ENCODE results near the gene EBLN1. TPM values are rescaled to one million over a fixed set of nuclear protein-coding genes. Genes with fewer than 3 reads are reported as not detected.
A peak's percentile ranks its signal among the peaks of the same experiment; 100 is the strongest.
"Not testable (repeated sequence)": the region's sequence is repeated elsewhere in the genome, so short reads cannot be mapped to it uniquely, and the experiment has no call there.

Gene EBLN1
- total RNA-seq, 4 donors from 2014 or later = not detected

DNA sequence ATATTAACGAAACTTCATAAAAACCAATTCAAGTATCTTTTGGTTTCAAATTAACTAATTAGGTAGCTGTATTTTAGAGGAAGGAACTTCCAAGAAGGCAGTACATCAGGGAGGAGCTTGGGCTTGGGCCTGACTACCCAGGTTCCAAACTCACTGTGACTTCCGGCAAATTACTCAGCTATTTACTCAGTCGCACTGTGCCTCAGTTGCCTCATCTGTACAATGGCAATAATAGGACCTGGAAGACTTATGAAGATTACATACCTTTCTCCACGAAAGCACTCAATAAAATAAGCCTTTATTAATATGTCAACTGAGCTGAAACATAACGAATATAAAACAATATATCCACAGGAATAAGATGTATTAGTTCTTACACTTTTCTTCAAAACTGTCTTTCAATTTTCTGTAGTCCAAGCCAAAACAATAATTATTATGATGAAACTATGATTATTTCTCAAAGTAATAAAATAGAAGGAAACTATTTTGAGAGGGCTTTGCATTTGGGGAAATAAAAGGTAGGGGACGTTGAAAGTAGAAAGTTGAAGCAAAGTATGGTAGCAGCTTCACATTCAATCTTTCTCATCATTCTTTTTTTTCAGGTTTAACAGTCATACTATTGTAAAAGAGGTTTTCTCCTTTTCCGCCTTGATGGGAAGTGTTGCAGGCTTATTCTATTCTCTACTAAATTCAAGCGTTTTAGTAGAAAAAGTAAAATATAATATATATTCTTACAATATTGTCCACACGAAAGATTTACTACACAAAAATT lies 10.5 kb upstream of the EBLN1 start:
- WGBS = 43% methylated on average over 9 of the region's 9 CpGs
- no peak for DNase-seq (ENCODE audit: low spot score in 2 of 2)
- Histone ChIP-seq H3K4me1 (peaks cover 8% of the 10 kb centered on the region), H3K36me3 (no peaks in the 10 kb centered on the region), H3K9me3 (no peaks in the 10 kb centered on the region), H3K27ac (peak overlapping the region; percentile 93), H3K27me3 (no peaks in the 10 kb centered on the region), H3K4me3 (peak overlapping the region; percentile 77)
- TF ChIP-seq EP300 (IDR thresholded peaks at IDR 0.05) (no peak), POLR2A (IDR thresholded peaks at IDR 0.05) (no peak), POLR2AphosphoS5 (IDR thresholded peaks at IDR 0.05) (no peak)
- TF ChIP-seq, protein P1, sequence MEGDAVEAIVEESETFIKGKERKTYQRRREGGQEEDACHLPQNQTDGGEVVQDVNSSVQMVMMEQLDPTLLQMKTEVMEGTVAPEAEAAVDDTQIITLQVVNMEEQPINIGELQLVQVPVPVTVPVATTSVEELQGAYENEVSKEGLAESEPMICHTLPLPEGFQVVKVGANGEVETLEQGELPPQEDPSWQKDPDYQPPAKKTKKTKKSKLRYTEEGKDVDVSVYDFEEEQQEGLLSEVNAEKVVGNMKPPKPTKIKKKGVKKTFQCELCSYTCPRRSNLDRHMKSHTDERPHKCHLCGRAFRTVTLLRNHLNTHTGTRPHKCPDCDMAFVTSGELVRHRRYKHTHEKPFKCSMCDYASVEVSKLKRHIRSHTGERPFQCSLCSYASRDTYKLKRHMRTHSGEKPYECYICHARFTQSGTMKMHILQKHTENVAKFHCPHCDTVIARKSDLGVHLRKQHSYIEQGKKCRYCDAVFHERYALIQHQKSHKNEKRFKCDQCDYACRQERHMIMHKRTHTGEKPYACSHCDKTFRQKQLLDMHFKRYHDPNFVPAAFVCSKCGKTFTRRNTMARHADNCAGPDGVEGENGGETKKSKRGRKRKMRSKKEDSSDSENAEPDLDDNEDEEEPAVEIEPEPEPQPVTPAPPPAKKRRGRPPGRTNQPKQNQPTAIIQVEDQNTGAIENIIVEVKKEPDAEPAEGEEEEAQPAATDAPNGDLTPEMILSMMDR (IDR thresholded peaks at IDR 0.05) = no peak

DNA sequence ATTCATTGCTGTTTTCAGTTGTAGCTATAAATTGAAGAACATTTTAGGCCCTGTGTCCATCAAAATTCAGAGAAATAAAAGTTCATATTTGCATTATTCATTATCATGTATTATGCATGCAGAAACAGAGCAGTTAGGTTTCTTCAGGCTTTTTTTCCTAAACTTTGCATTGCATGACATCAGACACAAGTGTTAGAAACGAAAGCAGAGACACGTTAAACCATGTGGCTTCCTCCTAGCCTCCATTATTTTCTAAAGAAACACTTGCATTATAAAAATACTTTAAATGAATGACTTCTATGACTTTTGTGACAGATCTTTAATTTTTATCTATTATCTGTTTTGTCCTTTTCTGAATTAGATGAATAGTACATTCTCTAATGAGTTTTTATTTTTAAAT lies 8.8 kb upstream of the EBLN1 start:
- DNase-seq (ENCODE audit: low spot score in 2 of 2) = no peak
- TF ChIP-seq POLR2A (IDR thresholded peaks at IDR 0.05) (no peak), EP300 (IDR thresholded peaks at IDR 0.05) (no peak), POLR2AphosphoS5 (IDR thresholded peaks at IDR 0.05) (no peak)
- TF ChIP-seq, protein P1 (IDR thresholded peaks at IDR 0.05) = no peak
- Histone ChIP-seq H3K27ac (no peak overlapping the region), H3K9me3 (no peaks in the 10 kb centered on the region), H3K4me3 (no peak overlapping the region), H3K36me3 (no peaks in the 10 kb centered on the region), H3K27me3 (no peaks in the 10 kb centered on the region), H3K4me1 (peaks cover 8% of the 10 kb centered on the region)
- WGBS = 90% methylated on average over 2 of the region's 2 CpGs

DNA sequence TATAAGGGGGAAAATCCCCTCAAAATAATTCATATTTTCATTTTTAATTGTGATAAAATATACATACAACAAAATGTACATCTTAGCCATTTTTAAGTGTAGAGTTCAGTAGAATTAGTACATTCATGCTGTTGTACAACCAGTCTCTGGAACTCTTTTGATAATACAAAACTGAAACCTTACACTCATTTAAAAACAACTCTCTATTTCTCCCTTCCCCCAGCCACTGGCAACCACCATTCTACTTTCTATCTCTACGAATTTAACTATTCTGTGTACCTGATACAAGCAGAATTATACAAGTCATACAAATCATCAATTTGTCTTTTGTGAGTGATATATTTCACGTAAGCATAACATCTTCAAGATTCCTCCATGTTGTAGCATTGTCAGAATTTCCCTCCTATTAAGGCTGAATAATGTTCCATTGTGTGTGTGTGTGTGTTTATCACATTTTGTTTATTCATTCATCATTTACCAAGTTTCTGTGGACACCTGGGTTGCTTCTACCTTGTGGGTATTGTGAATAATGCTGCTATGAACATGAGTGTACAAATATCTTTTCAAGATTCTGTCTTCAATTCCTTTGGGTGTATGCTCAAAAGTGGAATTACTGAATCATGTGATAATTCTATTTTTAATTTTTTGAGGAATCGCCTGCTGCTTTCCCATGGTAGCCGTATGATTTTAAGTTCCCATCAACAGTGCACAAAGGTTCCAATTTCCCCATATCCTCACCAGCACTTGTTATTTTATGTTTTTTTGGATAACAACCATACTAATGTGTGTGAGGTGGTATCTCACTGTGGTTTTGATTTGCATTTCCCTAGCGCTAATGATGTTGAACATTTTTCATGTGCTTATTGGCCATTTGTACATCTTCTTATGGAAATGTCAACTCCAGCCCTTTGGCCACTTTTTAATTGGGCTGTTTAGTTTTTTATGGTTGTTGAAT lies 4.7 kb upstream of the EBLN1 start:
- Histone ChIP-seq H3K9me3 (no peaks in the 10 kb centered on the region), H3K27me3 (no peaks in the 10 kb centered on the region), H3K27ac (no peak overlapping the region), H3K4me3 (no peak overlapping the region), H3K36me3 (no peaks in the 10 kb centered on the region), H3K4me1 (no peaks in the 10 kb centered on the region)
- 82% methylated on average over 5 of the region's 5 CpGs for WGBS
- TF ChIP-seq EP300 (IDR thresholded peaks at IDR 0.05) (no peak), POLR2AphosphoS5 (IDR thresholded peaks at IDR 0.05) (no peak), POLR2A (IDR thresholded peaks at IDR 0.05) (no peak)
- TF ChIP-seq, protein P1 (IDR thresholded peaks at IDR 0.05) = no peak
- DNase-seq (ENCODE audit: low spot score in 2 of 2) = no peak

DNA sequence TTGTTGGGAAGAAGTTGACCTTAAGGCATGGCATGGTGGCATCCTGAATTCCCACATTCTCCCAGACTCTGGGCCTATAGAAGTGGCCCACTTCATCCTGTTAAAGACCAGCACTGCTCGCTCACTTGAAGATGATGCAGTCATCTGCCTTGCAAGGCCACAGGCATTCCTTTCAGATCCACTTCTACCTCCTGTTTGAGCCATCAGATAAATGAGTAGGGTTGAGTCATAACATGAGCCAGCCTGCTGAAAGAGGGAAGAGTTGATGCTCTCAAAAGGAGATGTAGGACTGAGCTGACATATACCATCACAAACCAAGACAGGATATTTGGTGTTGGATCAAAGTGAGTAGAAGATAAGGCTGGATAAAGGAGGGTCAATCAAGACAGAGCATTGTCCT lies 1.5 kb upstream of the EBLN1 start:
- Histone ChIP-seq H3K4me1 (no peaks in the 10 kb centered on the region), H3K27ac (no peak overlapping the region), H3K4me3 (no peak overlapping the region), H3K27me3 (no peaks in the 10 kb centered on the region), H3K9me3 (no peaks in the 10 kb centered on the region), H3K36me3 (no peaks in the 10 kb centered on the region)
- TF ChIP-seq POLR2AphosphoS5 (IDR thresholded peaks at IDR 0.05) = no peak
- no peak for TF ChIP-seq EP300 (IDR thresholded peaks at IDR 0.05)
- TF ChIP-seq, protein P1 (IDR thresholded peaks at IDR 0.05) = no peak
- TF ChIP-seq POLR2A (IDR thresholded peaks at IDR 0.05) = no peak
- WGBS = 83% methylated on average over 1 of the region's 1 CpG
- DNase-seq (ENCODE audit: low spot score in 2 of 2) = no peak

DNA sequence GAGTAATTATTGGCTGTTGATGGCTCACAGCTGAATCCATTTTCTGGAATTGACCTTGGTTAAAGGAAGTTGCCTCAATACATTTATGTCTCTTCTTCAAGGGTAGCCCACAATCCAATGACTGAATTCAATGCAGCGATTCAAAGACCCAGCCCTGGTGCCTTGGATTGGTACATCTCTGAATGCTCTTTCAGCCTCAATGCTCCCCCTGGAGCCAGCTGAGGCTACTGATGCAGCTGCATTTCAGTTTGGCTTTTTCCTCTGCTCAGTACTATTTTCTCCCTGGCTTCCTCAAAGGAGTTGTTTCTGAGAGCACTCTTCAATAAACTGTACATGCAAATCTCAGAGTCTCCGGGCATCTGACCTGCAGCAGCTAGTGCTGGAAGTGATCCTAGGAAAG lies 633 bp upstream of the EBLN1 start:
- 81% methylated on average over 2 of the region's 2 CpGs for WGBS
- Histone ChIP-seq H3K4me1 (no peaks in the 10 kb centered on the region), H3K4me3 (no peak overlapping the region), H3K27me3 (no peaks in the 10 kb centered on the region), H3K36me3 (no peaks in the 10 kb centered on the region), H3K27ac (no peak overlapping the region), H3K9me3 (no peaks in the 10 kb centered on the region)
- no peak for TF ChIP-seq POLR2AphosphoS5 (IDR thresholded peaks at IDR 0.05)
- TF ChIP-seq, protein P1 (IDR thresholded peaks at IDR 0.05) = no peak
- no peak for DNase-seq (ENCODE audit: low spot score in 2 of 2)

DNA sequence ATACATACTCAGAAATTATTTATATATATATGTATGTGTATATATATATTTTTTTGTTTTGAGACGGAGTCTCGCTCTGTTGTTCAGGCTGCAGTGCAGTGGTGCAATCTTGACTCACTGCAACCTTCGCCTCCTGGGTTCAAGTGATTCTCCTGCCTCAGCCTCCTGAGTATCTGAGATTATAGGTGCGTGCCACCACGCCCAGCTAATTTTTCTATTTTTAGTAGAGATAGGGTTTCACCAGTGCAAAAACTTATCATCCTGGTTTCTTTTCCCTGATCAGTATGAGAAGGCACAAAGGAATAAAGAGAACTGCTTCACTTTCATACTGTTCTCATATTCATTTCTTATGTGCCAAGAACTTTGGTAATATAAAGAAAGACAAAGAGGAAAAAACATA lies 731 bp downstream of the EBLN1 start:
- H3K4me3 ChIP-seq; H3K9me3 ChIP-seq; H3K4me1 ChIP-seq; DNase-seq (ENCODE audit: low spot score in 2 of 2); H3K27ac ChIP-seq; H3K27me3 ChIP-seq; H3K36me3 ChIP-seq: not testable (repeated sequence)
- 91% methylated on average over 5 of the region's 5 CpGs for WGBS

Measured in suprapubic skin (tissue), 4 donors.